ENCODE data around the gene POLK. TPM values are rescaled to one million over a fixed set of nuclear protein-coding genes. Genes with fewer than 3 reads are reported as not detected.

Gene POLK
- total and polyA plus RNA-seq, 2 of the 13 experiments (the other 11 are each of a cell fraction or from before 2014, with no cell fraction given), result 8.6 to 11.7 TPM

DNA sequence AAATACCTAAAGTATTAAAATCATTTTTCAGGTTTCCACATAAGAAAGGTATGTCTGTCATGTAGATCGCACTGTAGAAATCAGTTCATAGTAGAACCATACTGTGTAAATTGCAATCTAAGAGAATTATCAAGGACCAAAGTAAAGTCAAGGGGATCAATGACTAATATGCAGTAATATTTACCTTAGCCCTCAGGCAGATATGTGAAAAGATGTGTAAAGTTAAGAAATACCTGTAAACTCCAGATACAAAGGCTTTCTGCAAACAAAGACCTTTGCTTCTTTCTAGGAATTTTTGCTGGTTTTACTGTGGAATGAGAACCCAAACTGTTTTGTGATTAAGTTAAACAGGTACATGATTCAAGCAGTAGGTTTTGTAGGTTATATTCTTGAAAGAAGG lies 11.6 kb downstream of the POLK start (continued):
- TF ChIP-seq E2F1 (CRISPR knock-in tag; IDR thresholded peaks at IDR 0.05) (no peak), TCF7 (IDR thresholded peaks at IDR 0.05; ENCODE audit: low read depth) (peak; percentile 84), NR2F6 (IDR thresholded peaks at IDR 0.05) (peak; percentile 59), NR2F6 (CRISPR knock-in tag; IDR thresholded peaks at IDR 0.05) (no peak), MAFG (CRISPR knock-in tag; IDR thresholded peaks at IDR 0.05) (no peak), ZNF264 (CRISPR knock-in tag; IDR thresholded peaks at IDR 0.05) (no peak), MYC (CRISPR knock-in tag; IDR thresholded peaks at IDR 0.05; ENCODE audit: borderline replicate concordance) (no peak), HNRNPH1 (optimal IDR thresholded peaks at IDR 0.05; ENCODE audit: low read depth, low read length) (no peak), ARNT2 (CRISPR knock-in tag; IDR thresholded peaks at IDR 0.05; ENCODE audit: low read depth) (no peak), ZNF274 (CRISPR knock-in tag; IDR thresholded peaks at IDR 0.05) (no peak), YY1 (IDR thresholded peaks at IDR 0.05; ENCODE audit: insufficient read depth, insufficient replicate concordance, low read depth, low read length) (no peak), MAZ (IDR thresholded peaks at IDR 0.05; ENCODE audit: borderline replicate concordance, low read depth, low read length) (no peak), MAZ (CRISPR knock-in tag; IDR thresholded peaks at IDR 0.05; ENCODE audit: low read depth) (no peak), SOX13 (IDR thresholded peaks at IDR 0.05) (no peak), SOX13 (CRISPR knock-in tag; conservative IDR thresholded peaks at IDR 0.05 in 1 of 2, IDR thresholded peaks at IDR 0.05 in 1 of 2) (peak in 1 of 2 experiments; percentile 88; a peak in 2 of 4 replicates), ZMAT3 (CRISPR knock-in tag; conservative IDR thresholded peaks at IDR 0.05) (no peak), ZNF256 (CRISPR knock-in tag; conservative IDR thresholded peaks at IDR 0.05) (no peak), ZNF576 (CRISPR knock-in tag; IDR thresholded peaks at IDR 0.05) (no peak), SATB2 (CRISPR knock-in tag; IDR thresholded peaks at IDR 0.05) (no peak), ZBTB39 (CRISPR knock-in tag; IDR thresholded peaks at IDR 0.05) (no peak), MLXIP (CRISPR knock-in tag; IDR thresholded peaks at IDR 0.05; ENCODE audit: borderline replicate concordance) (no peak), ZNF18 (CRISPR knock-in tag; IDR thresholded peaks at IDR 0.05; ENCODE audit: insufficient replicate concordance) (no peak), ZNF17 (CRISPR knock-in tag; IDR thresholded peaks at IDR 0.05) (no peak)
- TF ChIP-seq, protein P1, sequence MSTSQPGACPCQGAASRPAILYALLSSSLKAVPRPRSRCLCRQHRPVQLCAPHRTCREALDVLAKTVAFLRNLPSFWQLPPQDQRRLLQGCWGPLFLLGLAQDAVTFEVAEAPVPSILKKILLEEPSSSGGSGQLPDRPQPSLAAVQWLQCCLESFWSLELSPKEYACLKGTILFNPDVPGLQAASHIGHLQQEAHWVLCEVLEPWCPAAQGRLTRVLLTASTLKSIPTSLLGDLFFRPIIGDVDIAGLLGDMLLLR (CRISPR knock-in tag; IDR thresholded peaks at IDR 0.05), result no peak
